GM13976 (cell line): ENCODE measurements around the gene LSM2.

ENCODE experiments used
- DNase-seq: peaks from one replicate; pipeline ENCODE4 v3.0.0; 2012; ENCODE audit warnings: low spot score
- in situ Hi-C: fragments of 300-500 bp; cut with MboI; formaldehyde crosslinking; loops from one replicate; pipeline ENCODE4 v1.12.0; 2022; ENCODE audit warnings: low sequenced_read_pairs, mixed read lengths, inconsistent platforms; ENCODE audit not compliant: unreplicated experiment
- TF ChIP-seq, protein P1 (sequence below): IDR thresholded peaks from 2 replicates; pipeline ENCODE4 v1.5.1; 2012; ENCODE audit warnings: borderline replicate concordance, mild to moderate bottlenecking; ENCODE audit not compliant: insufficient read depth; ENCODE audit errors: extremely low read depth, missing control alignments, control extremely low read depth

The LSM2 gene

DNA sequence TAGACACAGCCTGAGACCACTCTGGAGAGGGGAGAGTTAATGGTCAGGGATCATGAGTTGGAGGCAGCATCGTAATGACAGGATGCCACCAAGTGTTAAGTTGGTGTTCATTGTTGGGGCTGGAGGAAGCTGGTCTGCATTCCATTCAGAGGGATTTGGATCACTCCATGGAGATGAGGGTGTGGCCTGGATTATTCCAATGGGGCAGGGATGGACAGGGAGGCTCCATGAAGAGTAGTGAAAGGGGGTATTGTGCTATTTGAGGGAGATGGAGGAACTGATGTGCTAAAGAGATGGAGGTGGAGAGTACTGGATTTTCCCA is 43.2 kb downstream of the LSM2 start:
- no peak for DNase-seq
- TF ChIP-seq, protein P1, sequence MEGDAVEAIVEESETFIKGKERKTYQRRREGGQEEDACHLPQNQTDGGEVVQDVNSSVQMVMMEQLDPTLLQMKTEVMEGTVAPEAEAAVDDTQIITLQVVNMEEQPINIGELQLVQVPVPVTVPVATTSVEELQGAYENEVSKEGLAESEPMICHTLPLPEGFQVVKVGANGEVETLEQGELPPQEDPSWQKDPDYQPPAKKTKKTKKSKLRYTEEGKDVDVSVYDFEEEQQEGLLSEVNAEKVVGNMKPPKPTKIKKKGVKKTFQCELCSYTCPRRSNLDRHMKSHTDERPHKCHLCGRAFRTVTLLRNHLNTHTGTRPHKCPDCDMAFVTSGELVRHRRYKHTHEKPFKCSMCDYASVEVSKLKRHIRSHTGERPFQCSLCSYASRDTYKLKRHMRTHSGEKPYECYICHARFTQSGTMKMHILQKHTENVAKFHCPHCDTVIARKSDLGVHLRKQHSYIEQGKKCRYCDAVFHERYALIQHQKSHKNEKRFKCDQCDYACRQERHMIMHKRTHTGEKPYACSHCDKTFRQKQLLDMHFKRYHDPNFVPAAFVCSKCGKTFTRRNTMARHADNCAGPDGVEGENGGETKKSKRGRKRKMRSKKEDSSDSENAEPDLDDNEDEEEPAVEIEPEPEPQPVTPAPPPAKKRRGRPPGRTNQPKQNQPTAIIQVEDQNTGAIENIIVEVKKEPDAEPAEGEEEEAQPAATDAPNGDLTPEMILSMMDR: no peak
- in situ Hi-C loops: no loop called here

DNA sequence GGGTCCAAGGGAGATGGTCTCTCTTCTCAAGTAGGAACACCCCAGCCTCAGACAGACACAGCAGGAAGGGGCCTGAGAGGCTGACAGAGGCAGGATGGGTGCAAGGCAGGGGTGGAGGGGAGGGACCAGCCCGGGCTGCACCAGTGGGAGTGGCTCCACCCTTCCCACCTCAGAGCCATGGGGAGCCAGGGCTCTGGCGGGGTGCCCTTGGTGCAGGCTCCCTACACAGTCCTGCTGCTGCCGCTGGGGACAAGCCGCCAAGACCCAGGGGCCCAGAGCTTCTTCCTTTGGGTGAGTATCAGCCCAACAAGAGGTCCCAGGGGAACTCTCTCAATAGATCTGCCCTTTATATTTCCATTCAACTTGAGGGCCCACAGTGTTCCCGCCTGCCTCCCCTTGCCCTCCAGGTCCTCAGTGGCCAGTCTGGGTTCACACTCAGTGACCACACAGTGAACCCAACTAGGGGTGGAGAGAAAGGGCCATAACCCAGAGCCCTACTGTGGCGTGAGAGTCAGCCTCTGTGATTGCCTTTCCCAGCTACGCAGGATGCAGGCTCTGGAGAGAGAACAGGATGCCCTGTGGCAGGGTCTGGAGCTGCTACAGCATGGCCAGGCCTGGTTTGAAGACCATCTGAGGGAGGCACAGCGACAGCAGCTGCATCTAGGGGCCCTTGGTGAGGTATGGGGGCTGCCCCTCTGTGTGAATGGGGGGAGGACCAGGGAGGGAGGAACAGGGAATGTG is 43.7 kb downstream of the LSM2 start:
- no peak for DNase-seq
- in situ Hi-C loops: no loop called here
- TF ChIP-seq, protein P1: no peak

DNA sequence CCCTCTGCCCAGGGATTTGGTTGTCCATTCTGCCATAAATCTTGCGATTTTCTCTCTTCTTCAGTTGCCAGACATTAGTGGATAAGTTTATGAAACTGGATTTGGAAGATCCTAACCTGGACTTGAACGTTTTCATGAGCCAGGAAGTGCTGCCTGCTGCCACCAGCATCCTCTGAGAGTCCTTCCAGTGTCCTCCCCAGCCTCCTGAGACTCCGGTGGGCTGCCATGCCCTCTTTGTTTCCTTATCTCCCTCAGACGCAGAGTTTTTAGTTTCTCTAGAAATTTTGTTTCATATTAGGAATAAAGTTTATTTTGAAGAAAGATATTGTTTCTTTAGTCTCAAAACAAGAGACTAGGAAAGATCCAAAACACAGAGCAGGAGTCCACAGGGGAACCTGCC is 44.4 kb downstream of the LSM2 start, which contains the start of gene SAPCD1:
Gene SAPCD1 (plus strand): TSS at position 301 of the 400 bp plus-strand sequence. CDS start 399 bp downstream, outside the sequence.
- no peak for DNase-seq
- TF ChIP-seq, protein P1: no peak
- in situ Hi-C loops: no loop called here

DNA sequence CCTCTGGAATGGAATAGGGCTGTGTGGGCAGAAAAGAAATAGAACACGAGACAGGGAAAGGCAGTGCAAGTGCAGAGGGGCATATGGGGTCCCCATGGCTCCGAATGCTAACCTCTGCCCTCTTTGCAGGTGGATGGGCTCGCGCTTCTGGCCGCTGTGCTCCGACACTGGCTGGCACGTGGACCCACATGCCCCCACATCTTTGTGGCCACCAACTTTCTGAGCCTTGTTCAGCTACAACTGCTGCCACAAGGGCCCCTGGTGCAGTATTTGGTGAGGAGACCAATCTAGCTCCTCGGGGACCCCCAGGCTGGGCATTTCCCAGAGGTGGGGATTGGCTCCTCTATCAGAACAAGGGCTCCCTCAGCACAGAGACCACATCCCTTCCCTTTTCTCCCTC is 45.4 kb downstream of the LSM2 start:
- TF ChIP-seq, protein P1: no peak
- in situ Hi-C loops: no loop called here
- DNase-seq: no peak

DNA sequence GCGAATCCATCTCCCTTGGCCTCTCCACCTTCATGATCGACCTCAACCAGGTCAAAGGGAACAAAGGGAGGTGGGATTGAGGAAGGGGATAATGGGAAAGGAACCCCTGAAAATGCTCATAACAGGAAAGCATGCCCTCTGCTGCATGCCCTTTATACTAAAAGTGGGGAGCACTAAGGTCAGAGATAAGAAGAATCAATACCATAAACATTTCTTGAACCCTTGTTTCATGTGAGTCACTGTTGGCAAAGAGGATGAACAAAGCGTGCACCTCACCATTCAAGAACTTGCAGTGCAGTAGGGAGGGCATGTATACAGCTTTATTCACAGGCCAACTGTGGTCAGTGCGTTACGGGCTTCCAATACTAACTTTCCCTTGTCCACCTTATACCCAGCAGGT is 46.0 kb downstream of the LSM2 start:
- in situ Hi-C loops: no loop called here
- DNase-seq: no peak
- TF ChIP-seq, protein P1: no peak

DNA sequence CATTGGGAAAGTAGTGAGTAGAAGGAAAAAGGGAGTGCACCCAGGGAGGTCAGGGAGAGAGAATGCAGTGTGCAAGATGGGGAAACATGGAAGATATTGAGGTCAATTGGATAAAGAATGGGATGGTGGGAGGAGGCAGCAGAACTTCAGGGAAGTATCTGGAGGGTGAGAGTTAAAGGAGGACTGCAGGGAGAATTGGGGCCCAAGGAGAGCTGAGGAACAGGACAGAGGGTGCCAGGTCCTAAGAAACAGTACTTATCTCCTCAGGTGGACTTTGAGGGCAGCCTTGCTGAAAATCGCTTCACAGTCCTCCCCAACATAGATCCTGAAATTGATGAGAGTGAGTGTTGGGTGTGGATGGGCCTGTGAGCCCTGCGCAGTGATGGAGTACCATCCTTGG is 48.5 kb downstream of the LSM2 start:
- no peak for DNase-seq
- TF ChIP-seq, protein P1: no peak
- in situ Hi-C loops: no loop called here
